ENCODE measurements around the gene U2SURP.

The U2SURP gene

GRCh38 chr3:143001369-143002082 lies at the start of gene U2SURP:
TSS of gene U2SURP (plus strand) at chr3:143001570. CDS start at chr3:143001629, 59 bp downstream.
- peak; percentile 82 for DNase-seq (ENCODE audit: low read depth)

- no peak for DNase-seq (ENCODE audit: low read depth)
Observed at GRCh38 chr3:142951794-142952193, 49.6 kb upstream of the U2SURP start.

- DNase-seq (ENCODE audit: low read depth) = no peak
Observed at GRCh38 chr3:142952272-142953193, 48.8 kb upstream of the U2SURP start.

GRCh38 chr3:142953443-142953842 lies 47.9 kb upstream of the U2SURP start:
- no peak for DNase-seq (ENCODE audit: low read depth)

GRCh38 chr3:142958707-142959106 lies 42.7 kb upstream of the U2SURP start:
- no peak for DNase-seq (ENCODE audit: low read depth)

GRCh38 chr3:142960322-142960850 lies 41.0 kb upstream of the U2SURP start:
- DNase-seq (ENCODE audit: low read depth) = no peak

GRCh38 chr3:142961539-142961938 lies 39.8 kb upstream of the U2SURP start:
- no peak for DNase-seq (ENCODE audit: low read depth)

- no peak for DNase-seq (ENCODE audit: low read depth)
Observed at GRCh38 chr3:142962175-142962519, 39.2 kb upstream of the U2SURP start.

GRCh38 chr3:142962520-142963233 lies 38.7 kb upstream of the U2SURP start:
- no peak for DNase-seq (ENCODE audit: low read depth)

GRCh38 chr3:142963234-142963515 lies 38.2 kb upstream of the U2SURP start:
- no peak for DNase-seq (ENCODE audit: low read depth)

GRCh38 chr3:142963516-142964448 lies 37.6 kb upstream of the U2SURP start, which contains the start of gene PAQR9:
TSS of gene PAQR9 (minus strand) at chr3:142963674. CDS start at chr3:142963336, 338 bp downstream.
- DNase-seq (ENCODE audit: low read depth) = no peak

GRCh38 chr3:142965581-142965980 lies 35.8 kb upstream of the U2SURP start:
- no peak for DNase-seq (ENCODE audit: low read depth)

GRCh38 chr3:142966808-142967207 lies 34.6 kb upstream of the U2SURP start:
- DNase-seq (ENCODE audit: low read depth) = no peak

- DNase-seq (ENCODE audit: low read depth) = no peak
Observed at GRCh38 chr3:142968319-142969025, 32.9 kb upstream of the U2SURP start.

- no peak for DNase-seq (ENCODE audit: low read depth)
Observed at GRCh38 chr3:142971431-142971830, 29.9 kb upstream of the U2SURP start.

GRCh38 chr3:142972092-142972753 lies 29.1 kb upstream of the U2SURP start:
- no peak for DNase-seq (ENCODE audit: low read depth)

- no peak for DNase-seq (ENCODE audit: low read depth)
Observed at GRCh38 chr3:142973217-142974009, 28.0 kb upstream of the U2SURP start.

- no peak for DNase-seq (ENCODE audit: low read depth)
Observed at GRCh38 chr3:142975316-142975995, 25.9 kb upstream of the U2SURP start.

Measured in activated T-cell treated with anti-CD3 and anti-CD28 coated beads for 1 hour (primary cell).